HK-2 (cell line): ENCODE measurements around the gene ICE2.

Source experiments
- DNase-seq: peaks from one replicate; pipeline ENCODE4 v3.0.0-alpha.2; 2018; ENCODE audit not compliant: unreplicated experiment

ICE2 gene

GRCh38 chr15:60493166-60493565, 14.2 kb upstream of the ICE2 start:
- DNase-seq = no peak

GRCh38 chr15:60486742-60487141, 7.8 kb upstream of the ICE2 start:
- DNase-seq = no peak

- DNase-seq = no peak
Measured at GRCh38 chr15:60485365-60486055, 6.6 kb upstream of the ICE2 start.

GRCh38 chr15:60483042-60483441, 4.1 kb upstream of the ICE2 start:
- DNase-seq = no peak

- no peak for DNase-seq
Measured at GRCh38 chr15:60480888-60481287, 1.9 kb upstream of the ICE2 start.

GRCh38 chr15:60480149-60480548, 1.2 kb upstream of the ICE2 start:
- DNase-seq = no peak

- no peak for DNase-seq
Measured at GRCh38 chr15:60479361-60480110, 594 bp upstream of the ICE2 start.

- peak; percentile 14 for DNase-seq
Measured at GRCh38 chr15:60477916-60478565, 901 bp downstream of the ICE2 start.

- DNase-seq = no peak
Measured at GRCh38 chr15:60477164-60477563, 1.8 kb downstream of the ICE2 start.

- DNase-seq = no peak
Measured at GRCh38 chr15:60476713-60477112, 2.2 kb downstream of the ICE2 start.

GRCh38 chr15:60473135-60473534, 5.8 kb downstream of the ICE2 start:
- DNase-seq = no peak

GRCh38 chr15:60471314-60471713, 7.6 kb downstream of the ICE2 start:
- no peak for DNase-seq

GRCh38 chr15:60469893-60470641, 8.9 kb downstream of the ICE2 start:
- no peak for DNase-seq

GRCh38 chr15:60464836-60465630, 13.9 kb downstream of the ICE2 start:
- no peak for DNase-seq

- DNase-seq = no peak
Measured at GRCh38 chr15:60462027-60462426, 16.9 kb downstream of the ICE2 start.

- DNase-seq = no peak
Measured at GRCh38 chr15:60460931-60461330, 18.0 kb downstream of the ICE2 start.

GRCh38 chr15:60458721-60459120, 20.2 kb downstream of the ICE2 start:
- no peak for DNase-seq

- no peak for DNase-seq
Measured at GRCh38 chr15:60457985-60458384, 21.0 kb downstream of the ICE2 start.

GRCh38 chr15:60454824-60455223, 24.1 kb downstream of the ICE2 start:
- DNase-seq = no peak

- DNase-seq = no peak
Measured at GRCh38 chr15:60448668-60449360, 30.1 kb downstream of the ICE2 start.
